ENCODE data around the gene IGSF9B.

IGSF9B gene

DNA sequence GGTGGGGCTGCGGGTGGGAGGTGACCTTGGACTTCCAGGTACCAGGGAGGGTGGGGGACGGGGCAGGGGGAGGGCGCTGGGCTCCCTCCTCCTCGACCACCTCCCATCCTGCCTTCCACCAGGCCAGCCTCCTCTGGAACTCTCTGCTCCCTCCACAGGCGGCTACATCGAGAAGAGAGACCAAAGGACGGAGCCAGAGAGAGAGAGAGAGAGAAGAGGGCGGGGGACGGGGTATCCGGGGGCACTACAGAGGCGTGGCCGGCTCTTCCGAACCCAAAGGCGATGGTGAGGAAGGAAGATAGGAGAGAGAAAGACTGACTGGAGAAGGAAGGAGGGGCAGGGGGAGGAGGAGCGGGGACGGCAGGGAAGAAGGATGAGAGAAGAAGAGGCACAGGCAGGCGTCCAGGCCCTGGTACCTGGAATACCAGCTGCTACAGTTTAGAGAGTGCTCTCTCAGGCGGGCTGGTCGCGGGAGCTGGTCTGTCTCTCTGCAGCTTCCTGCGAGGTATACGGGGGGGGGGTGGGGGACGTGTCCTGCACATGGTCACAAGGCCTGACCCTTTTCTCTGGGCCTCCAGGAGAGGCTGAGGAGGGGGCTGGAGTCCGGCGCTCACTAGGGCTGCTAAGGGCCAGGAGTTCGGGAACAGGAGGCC lies 38.0 kb downstream of the IGSF9B start:
- no peak for DNase-seq

DNA sequence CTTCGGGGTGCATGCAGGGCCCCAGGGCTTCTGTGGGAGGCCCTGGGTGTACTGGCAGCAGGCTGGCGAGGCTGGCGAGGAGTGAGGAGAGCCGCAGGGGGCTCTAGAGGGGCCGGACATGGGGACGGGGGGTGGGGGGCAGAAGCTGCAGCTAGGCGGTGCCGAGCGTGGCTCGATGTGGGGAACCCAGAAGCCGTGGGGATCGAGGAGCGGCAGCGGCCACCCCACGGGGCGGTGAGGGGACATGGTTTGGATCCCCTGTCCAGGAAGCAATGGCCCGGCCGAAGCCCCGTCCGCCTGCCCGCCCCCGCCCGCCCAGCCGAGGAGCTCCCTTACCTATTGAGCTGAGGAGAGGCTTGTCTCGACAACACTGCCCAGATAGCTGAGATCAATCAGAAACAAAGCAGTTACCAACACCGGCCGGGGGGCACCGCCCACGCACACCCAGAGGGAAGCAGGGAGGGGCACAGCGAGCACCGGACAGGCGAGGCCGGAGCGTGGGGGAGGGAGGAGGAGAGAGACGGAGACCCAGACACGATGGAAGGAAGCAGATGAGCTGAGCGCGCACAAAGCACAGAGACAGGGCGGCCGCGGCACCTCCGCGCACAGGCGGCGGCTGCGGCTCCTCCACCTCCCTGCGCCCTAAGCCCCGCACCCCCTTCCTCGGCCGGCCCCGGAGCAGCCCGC lies 38.7 kb downstream of the IGSF9B start:
- no peak for DNase-seq

DNA sequence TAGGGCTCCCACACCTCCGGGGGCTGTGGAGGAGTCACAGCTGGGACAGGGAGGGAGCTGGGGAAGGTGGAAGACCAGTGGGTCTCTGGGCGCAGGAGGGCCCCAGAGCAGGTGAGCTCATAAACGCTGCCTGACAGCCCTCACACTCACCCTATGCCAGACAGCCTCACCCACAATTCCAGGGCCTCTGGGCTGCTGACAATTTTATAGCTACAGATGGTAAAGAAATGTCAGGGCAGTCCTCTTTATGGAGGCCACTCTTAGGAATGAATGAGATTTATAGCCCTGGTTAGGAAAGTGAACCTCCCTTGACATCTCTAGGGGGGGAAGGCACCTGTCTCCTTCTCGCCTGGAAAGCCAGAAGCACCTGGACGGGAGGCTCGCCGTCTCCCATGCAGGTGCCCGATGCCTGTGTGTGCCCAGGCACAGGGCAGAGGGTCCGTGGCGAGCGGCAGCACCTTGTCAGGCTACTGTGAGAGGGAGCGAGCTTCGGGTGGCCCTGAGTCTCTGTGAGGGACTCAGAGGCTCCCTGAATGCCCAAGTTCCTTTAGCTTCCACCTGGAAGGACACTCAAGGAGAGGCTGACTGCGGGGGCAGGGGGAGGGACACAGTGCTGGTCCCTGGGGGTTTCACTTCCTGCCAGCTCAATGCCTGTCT lies 39.9 kb downstream of the IGSF9B start:
- DNase-seq = no peak

DNA sequence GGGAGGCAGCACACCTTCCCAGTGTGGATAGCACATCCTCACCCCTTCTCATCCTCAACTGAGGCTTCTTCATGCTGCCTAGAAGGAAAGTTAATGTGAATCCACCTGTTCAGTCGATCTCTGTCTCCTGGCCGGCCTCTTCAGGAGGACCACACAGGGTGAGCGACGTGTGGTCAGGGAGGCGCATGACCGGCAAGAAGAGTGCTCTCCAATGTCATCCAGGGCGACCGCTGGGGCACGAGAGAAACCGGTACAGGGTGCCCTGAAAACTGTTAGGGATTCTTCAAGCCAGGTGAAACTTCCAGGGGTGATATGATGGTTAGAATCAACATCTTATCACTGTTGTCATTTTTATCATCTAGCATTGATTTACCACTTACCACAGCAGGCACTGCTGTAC lies 43.0 kb downstream of the IGSF9B start:
- DNase-seq = no peak

DNA sequence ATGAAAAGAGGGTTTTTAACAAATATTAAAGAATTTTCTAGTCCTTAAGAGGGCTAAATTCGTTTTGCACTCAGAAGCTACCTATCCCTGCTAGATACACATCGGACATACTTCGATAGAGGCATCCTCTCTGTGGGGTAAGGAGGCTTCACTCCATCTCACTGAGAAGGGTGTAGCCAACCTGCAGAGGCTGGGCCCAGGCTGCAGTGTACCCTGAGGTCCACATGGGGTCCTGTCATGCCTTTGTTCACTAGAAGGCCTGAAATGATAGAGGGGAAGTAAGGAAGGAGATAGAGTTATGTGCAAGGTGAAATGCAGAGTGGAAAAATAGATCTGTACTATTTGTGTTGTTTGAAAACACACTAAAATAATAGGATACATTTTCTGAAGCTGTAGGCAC lies 45.6 kb downstream of the IGSF9B start:
- no peak for DNase-seq

DNA sequence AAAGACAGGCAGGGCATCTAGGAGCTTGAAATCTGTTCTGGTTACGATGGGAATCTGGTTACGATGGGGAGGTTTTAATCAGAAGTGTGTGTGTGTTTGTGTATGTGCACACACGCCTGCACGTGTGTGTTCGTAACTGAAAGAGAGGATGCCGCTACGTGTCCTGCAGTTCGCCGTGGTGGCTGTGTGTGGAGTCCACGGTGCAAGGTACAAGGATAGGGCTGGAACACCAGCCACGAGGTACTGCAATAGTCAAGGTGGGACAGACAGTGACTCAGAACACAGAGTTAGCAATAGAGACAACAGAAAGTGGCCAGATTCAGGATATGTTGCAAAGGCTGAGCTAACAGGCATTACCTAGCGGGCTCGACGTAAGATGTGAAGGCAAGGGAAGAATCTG lies 46.7 kb downstream of the IGSF9B start:
- DNase-seq = no peak

DNA sequence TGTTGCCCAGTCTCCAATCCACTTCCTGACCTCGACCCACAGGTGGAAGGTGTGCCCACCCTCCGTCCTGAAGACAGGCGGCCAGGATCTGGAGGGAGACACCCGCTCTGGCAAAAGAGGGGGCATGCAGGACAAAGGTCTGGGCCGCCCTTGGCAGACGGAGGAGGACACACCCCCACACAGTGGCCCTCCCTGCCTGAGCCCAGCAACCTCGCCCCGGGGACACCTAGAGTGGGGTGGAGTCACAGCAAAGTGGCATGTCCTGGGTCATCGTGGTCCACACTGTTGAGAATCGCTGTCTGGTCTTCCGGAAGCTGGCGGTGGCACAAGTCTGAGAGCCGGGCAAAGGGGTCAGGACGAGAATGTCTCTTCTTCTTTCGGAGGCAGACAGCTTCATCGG lies 47.9 kb downstream of the IGSF9B start:
- DNase-seq = no peak

DNA sequence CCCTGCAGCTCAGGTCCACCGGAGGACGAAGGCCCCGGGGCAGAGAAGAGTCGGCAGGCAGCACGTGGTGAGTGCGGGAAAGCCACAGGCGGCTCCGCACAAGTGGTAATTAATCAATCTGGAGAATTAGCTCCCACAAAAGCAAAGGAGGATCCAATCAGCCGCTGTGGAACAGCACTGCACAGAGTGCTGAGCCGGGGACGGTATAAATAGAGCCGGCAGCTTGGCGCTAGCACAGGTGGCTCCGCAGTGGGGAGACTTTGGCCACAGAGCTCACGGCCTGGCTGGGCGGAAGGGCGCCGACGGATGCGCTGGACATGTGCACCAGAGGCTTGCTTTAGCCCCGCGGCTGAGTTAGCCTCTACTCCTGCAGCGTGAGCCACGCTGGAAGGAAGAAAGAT lies 48.9 kb downstream of the IGSF9B start:
- no peak for DNase-seq

GRCh38 chr11:133907216-133907615 lies 49.6 kb downstream of the IGSF9B start:
- DNase-seq = no peak

DNA sequence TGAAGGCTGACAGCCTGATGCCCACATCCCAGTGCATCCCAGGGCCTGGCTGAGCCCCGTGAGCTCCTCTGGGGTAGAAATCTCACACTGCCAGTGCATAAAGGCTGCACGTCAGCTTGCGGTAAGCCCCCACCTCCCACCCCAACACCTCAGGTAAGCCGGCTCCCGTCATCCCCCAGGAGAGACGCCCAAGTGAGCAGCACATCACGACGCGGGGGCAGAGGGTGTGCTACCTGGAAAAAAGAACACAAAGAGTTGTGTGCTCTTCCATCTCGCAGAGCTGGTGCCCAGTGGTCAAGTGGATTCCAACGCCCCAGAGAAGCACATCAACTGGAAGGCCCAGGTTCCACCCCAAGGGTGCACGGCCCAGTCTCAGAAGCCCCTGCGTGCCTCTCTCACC lies 50.0 kb downstream of the IGSF9B start:
- no peak for DNase-seq

- no peak for DNase-seq
These were observed 50.5 kb downstream of the IGSF9B start for GRCh38 chr11:133906241-133906640.

- no peak for DNase-seq
These were observed 51.1 kb downstream of the IGSF9B start for GRCh38 chr11:133905677-133906156.

- DNase-seq = no peak
These were observed 51.8 kb downstream of the IGSF9B start for GRCh38 chr11:133904818-133905515.

DNA sequence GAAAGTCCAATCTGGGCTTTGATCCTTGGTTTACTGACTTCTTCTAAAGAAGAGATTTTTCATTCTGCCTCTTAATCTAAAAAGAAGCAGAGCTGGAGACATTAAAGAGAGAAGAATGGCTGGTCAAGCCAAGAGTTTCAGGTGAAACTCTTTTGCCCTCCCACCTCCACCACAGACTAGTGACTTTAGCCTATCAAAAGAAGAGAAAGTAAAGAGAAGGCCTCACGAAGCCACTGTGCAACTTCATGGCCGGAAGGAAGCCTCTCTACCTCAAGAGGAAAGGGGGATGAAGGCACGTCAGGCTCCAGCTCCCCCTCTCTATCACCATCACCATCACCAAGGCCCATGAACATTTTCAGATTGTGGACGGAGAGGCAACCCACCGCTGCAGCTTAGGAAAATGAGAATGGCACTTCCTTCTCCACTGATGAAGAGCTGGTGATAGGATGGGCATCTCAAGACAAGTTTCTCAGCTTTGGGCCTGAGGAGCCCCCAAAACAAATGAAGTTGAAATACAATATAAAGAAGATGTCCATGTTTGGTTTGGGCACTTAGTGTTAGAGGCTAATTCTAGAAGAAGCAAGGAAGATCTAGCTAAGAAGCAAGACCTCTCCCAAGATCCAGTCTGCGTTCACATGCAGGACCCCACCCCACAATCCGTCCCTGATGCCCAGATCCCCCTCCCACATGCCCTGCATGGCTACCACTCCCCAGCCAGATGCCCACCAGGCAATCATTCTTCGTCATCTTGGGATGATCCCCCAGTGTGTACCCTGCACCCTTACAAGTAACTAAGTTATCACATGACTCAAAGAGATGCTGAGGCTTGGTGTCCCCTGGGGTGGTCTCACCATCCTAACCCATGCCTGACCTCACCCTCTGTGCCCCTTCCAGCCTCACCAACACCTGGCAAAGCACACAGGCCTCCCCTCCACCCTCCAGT lies 52.6 kb downstream of the IGSF9B start:
- no peak for DNase-seq

DNA sequence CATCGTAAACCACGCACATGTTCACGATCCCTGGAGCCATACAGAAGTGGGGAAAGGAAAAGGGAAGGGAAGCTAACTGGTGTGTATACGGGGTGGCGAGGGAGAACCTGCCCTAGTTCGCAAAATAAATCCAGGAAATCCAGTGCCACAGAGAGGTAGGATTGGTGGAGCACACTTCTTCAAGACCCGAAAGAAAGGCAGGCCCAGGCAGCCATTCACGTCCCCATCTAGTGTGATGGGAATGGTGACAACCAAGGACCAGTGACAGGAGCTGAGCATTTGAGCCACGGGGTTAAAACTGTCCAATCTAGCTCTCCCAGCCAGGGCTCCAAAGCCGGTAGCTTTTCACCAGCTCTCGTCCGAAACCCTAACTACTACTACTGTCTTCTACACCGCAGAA lies 53.7 kb downstream of the IGSF9B start:
- no peak for DNase-seq

- no peak for DNase-seq
These were observed 54.3 kb downstream of the IGSF9B start for GRCh38 chr11:133902506-133902905.

- no peak for DNase-seq
These were observed 54.8 kb downstream of the IGSF9B start for GRCh38 chr11:133901999-133902398.

GRCh38 chr11:133901316-133901715 lies 55.5 kb downstream of the IGSF9B start:
- no peak for DNase-seq

- DNase-seq = no peak
These were observed 56.3 kb downstream of the IGSF9B start for GRCh38 chr11:133900176-133901105.

GRCh38 chr11:133898770-133899115 lies 58.0 kb downstream of the IGSF9B start:
- DNase-seq = no peak

DNA sequence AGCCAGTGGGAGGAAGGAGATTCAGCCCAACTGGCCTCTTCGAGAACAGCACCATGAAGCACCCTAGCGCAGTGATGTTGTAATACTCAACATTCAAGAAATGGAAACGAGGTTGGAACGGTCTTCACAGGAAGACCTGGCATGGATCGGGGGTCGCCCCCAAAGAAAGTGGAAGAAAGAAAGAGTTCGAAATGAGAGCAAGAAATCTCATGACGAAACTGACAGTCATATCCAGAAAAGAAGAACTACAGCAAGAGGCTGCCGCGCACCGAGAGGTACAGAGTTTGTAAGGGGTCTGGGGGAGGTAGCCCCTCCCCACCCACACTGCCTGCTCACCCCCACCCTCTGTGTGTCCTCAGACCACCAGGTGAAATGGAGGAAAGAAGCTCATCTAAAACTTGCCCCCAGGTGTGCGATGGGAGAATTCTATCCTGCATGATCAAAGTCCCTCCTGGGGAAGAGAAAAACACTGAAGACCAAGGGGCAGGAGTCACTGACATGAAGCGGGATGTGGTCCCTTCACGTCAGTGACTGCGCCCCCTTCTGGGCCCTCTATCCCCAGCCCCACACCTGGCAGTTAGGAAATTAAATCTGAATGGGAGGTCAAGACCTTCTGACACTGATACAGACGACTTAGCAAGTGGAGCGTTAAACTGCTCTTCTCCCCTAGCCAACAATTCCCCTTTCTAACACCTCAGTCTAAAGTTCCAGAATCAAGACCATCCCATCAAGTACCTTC lies 58.6 kb downstream of the IGSF9B start:
- DNase-seq = no peak

Data from inflammatory macrophage treated with lipopolysaccharide for 1 hour (primary cell).